HG03432 (cell line): ENCODE measurements around the gene SAMD14.

ENCODE experiments used
- ATAC-seq: cut with Tn5 transposase; IDR thresholded peaks from one replicate; pipeline ENCODE4 v1.9.1; 2021; ENCODE audit warnings: mild to moderate bottlenecking, moderate library complexity; ENCODE audit not compliant: unreplicated experiment

The SAMD14 gene

DNA sequence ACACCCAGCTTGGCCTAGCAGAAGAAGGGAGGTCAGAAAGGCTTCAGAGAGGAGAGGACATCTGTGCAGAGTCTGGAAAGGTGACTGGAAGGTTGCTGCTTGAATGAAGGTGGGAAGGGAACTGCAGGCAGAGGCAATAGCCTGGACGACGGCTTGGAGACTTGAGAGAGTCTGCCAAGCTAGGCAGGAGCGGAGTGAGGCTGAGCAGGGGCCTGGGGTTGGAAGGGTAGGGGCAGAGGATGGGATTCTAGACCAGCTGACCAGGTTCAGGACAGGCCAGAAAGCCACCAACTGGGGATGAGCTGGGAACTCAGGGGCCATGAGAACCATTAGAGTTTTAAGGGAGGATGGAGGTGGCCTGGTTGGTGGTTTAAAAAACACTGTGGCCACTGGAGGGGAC is 35.5 kb upstream of the SAMD14 start:
- ATAC-seq: no peak

- ATAC-seq: no peak
These were observed 35.1 kb upstream of the SAMD14 start for GRCh38 chr17:50165066-50165465.

GRCh38 chr17:50164697-50164988 is 34.7 kb upstream of the SAMD14 start:
- ATAC-seq: no peak

GRCh38 chr17:50163843-50164696 is 34.1 kb upstream of the SAMD14 start:
- peak; percentile 40 for ATAC-seq

DNA sequence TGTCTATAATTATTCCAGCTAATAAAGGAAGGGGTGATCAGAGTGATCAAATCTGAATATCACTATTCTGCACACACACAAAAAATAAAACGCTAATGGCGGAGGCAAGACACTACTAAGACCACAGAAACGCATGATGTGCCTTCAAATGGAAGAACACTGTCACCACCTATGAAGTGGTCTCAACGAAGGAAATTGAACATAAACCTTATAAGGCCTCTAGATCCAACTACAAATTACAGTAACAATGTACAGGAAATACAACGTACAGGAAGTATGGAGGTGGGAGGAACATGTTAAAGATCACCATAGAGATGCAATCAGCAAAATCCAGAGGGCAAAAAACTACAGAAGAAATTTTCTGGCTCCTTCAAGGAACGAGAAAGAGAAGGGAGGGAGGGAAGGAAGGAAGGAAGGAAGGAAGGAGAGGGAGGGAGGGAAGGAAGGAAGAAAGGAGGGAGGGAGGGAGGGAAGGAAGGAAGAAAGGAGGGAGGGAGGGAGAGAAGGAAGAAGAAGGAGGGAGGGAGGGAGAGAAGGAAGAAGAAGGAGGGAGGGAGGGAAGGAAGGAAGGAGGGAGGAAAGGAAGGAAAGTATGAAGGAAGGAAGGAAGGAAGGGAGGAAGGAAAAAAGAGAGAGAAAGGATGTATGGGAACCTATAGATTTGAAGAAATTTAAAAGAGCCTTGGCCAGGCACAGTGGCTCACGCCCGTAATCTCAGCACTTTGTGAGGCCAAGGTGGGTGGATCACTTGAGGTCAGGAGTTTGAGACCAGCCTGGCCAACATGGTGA is 32.7 kb upstream of the SAMD14 start:
- ATAC-seq: no peak

DNA sequence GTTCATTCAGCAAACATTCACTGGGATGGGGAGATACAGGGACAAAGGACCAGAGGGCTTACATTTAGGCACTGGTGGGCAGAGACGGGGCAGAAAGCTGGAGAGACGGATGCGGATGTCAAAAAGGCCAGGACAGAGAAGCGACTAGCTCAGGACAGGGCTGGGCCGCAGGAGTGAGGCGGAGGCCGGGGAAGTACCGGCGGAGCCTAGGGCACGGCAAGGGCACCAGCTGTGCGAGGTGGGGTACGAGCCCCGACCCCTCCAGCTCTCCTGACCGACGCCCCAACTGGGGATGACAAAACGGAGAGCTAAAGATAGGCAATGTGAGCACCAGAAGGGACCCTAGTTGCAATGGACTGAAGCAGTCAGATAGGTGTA is 31.9 kb upstream of the SAMD14 start:
- no peak for ATAC-seq

DNA sequence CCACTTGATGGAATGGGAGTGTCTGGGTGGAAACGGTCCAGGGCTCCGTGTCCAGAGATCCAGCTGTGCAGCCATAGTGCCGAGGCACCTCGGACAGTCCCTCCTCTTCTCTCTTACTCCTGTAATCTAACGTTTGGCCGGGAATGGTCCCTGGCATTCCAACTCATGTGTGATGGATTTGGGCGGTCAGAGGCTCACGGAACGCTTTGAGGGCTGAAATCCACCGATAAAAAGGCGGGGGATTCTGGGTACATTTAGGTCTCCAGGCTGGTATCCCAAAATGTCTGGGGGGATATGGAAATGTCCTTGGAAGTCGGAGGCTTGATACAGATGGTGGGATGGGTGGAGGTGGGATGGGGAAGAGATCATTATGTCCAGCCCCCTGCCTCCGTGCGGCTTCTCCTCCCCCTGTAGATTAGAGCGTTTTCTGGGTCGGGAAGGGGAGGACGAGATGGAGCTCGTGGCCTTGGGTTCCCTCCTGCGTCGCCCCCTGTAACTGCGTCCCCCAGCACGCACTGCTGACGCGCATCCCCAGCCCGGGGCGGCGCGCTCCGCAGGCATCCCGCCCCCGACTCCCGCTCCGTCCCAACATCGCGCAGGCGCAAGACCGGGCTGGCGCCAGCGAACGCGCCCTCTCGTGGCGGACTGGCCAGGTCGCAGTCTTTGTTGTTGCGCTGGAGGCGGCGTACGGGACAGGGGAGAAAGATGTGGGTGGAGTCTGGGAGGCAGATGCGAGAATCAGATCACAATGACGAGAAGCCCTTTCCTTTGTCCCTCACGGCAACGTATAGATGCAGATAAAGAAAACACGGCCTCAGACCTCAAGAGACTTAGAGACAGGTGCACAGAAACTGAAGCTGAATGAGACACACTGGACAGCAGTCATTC is 31.3 kb upstream of the SAMD14 start:
- peak; percentile 84 for ATAC-seq

DNA sequence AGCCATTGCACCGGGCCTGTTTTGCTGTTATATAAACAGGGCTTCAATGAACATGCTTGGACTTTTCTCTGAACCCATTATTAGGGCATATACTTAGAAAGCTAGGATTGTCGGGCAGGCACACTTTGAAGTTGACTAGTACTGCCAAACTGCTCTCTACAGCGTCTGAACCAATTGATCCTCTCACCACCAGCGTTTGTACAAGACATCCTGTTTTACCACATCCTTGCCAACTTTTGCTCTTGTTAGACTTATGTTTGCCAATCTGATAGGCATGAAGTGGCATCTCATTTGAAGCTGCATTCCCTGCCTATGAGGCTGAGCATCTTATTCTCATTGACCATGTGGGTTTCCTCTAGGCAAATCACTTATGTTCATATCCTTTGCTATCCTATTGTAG is 27.9 kb upstream of the SAMD14 start:
- no peak for ATAC-seq

- ATAC-seq: no peak
These were observed 25.3 kb upstream of the SAMD14 start for GRCh38 chr17:50155115-50155819.

DNA sequence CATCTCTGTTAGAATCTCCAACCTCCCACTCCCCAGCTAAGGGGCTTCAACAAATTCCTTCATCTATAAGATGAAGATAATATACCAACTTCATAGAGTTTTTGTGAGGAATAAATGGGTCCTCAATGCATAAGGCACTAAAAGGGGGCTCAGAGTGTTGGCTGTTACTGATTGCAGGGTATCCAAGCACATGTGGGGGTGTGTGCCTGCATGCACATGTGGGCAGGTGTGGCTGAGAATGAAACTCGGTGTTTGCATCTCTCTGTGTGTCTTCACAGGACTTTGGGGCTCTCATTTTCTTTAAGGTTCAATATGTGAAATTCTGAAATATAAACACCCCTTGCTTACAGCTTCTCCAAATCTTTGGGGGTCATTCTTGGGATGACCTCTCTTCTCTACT is 24.6 kb upstream of the SAMD14 start:
- peak; percentile 30 for ATAC-seq

GRCh38 chr17:50153650-50154575 is 24.0 kb upstream of the SAMD14 start:
- ATAC-seq: no peak

- ATAC-seq: no peak
These were observed 22.8 kb upstream of the SAMD14 start for GRCh38 chr17:50152736-50153135.

DNA sequence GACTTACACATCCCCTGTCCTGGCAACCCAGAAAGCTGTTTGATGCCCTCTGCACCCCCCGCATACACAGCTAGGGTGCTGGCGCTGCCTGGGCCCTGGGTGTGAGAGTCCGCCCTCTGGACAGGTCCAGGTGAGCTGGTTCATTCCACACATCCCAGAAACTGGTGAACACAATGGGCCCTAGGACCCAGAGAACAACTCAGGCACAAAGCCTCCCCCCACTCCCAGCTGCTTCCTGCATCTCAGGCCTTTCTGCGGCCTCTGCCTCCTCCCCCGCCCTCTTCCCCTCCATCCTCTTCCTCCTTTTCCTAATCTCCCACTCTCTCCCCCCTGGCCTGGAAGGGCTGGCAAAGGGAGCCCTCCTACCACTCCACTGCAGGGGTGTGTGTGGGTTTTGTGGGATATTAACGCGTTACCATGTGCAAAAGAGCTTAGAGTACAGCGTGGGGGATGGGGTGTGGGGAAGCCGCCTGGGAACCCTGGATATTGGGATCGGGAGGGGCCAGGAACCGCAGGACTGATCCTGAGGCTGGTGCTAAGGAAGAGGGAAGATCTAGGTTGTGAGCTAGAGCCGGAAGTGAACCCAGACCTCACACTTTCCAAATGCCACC is 22.1 kb upstream of the SAMD14 start:
- ATAC-seq: peak; percentile 20

- ATAC-seq: peak; percentile 40
These were observed 21.3 kb upstream of the SAMD14 start for GRCh38 chr17:50151041-50151936.

DNA sequence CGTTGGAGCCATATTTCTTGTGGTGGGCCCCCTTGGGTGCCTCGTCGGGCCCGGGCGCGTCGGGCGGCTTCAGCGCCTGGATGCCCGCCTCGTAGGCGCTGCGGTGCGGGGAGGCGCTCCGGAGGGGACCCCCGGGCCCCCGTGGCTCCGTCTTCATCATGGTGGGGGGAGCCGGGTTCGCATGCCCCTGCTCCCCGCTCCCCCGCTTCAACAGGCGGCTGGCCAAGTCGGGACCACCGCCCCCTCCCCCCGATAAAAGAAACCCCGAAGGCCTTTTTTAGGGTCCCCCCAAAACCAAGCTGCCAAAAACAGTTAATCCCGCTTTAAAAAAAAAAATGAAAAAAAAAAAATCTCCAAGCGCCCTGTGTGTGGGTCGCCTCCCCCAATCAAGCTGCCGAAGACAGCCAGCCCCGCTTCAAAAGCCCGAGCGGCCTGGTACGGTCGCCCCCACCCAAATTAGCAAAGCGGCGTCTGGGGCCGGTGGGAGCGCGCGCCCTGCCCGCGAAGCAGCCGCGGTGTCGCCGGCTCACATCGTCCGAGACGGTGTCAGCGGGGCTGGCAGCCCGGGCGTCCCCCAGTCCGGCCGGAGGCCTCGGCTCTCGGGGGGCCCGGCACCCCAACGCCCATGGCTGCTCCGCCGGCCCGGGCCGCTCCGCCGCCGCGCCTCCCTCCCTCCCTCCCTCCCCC is 20.5 kb upstream of the SAMD14 start, which contains the start of gene PPP1R9B:
PPP1R9B (minus strand) TSS at position 324 of the 687 bp plus-strand sequence; CDS start at position 160, 164 bp downstream.
- no peak for ATAC-seq

DNA sequence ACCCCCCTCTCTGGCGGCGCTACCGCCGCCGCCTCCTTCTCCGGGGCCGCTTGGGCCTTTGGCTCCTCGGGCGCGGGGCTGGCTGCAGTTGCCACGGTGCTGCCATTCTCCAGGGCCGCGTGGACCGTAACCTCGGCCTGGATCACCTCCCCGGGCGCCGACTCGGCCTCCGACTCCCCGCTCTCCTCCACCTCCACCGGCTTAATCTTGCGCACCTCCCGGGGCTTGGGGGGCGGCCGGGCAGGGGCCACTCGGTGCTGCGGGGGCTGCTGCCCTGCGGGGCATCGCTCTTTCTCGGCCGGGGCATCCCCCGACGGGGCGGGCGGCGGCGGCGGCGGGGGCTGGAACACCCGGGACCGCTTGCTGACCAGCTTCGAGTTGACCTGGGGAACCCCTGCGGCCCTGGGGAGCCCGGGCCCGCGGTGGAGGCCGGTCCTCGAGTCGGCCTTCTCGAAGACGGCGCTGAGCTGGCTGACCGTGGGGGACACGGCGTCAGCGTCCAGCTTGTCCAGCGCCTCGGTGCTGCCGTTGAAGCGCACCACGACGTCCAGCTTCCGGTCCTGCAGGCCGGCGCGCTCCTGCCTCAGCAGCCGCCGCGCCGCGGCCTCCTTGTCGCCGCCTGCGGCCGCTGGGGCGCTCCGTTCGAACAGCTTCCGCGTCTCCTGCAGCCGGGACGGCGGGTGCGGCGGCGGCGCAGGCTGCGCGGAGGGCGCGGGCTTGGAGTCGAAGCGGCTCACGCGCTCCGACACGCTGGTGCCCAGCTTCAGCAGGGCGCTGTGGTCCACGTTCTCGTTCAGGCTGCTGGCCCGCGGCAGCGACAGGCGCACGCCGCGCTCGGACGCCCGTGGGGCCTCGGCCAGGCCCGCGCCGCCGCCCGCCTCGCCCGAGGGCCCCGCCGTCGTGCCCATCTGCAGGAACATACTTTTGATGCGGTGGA is 19.7 kb upstream of the SAMD14 start:
- no peak for ATAC-seq

DNA sequence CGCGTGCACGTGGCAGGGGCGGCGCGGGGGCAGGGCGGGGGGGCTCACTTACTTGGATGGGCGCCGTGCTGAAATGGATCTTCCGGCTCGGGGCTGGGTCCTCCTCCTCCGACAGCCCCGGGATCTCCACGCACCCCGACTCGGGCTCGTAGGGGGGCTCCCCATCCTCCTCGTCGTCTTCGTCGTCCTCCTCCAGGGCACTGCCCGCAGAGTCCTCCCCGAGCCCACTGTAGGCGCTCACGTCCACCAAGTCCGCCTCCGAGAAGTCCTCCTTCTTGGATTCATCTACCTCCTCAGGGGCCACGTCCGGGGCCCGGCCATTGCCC is 19.1 kb upstream of the SAMD14 start:
- ATAC-seq: no peak
